GM23248 (cell line): Measurements from ENCODE around the gene SLC5A11. TPM values are rescaled to one million over a fixed set of nuclear protein-coding genes. Genes with fewer than 3 reads are reported as not detected.

Experiments
- DNase-seq: peaks from one replicate; pipeline ENCODE4 v3.0.0-alpha.2; 2015
- H2AFZ ChIP-seq: fragments of 200-600 bp; sonication (generic); 2 replicates; pipeline ENCODE4 v1.6.1; 2016; ENCODE audit warnings: antibody characterized with exemption
- H3F3A ChIP-seq: fragments of 200-600 bp; sonication (generic); 2 replicates; pipeline ENCODE4 v1.6.1; 2016; ENCODE audit warnings: mild to moderate bottlenecking, antibody characterized with exemption, mixed run types; ENCODE audit not compliant: insufficient read depth
- H3K27ac ChIP-seq: fragments of 200-600 bp; sonication (generic); 2 replicates; pipeline ENCODE4 v1.5.1; 2016; ENCODE audit warnings: mild to moderate bottlenecking
- H3K27me3 ChIP-seq: fragments of 200-600 bp; sonication (generic); replicated peaks from 2 replicates; pipeline ENCODE4 v1.6.1; 2016; ENCODE audit warnings: mild to moderate bottlenecking; ENCODE audit not compliant: insufficient read depth
- H3K36me3 ChIP-seq: fragments of 200-600 bp; sonication (generic); 2 replicates; pipeline ENCODE4 v1.6.1; 2016; ENCODE audit warnings: low read depth, mild to moderate bottlenecking
- H3K4me1 ChIP-seq: fragments of 200-600 bp; sonication (generic); 2 replicates; pipeline ENCODE4 v1.6.1; 2016; ENCODE audit warnings: mild to moderate bottlenecking; ENCODE audit not compliant: insufficient read depth
- H3K4me2 ChIP-seq: fragments of 200-600 bp; sonication (generic); one replicate; pipeline ENCODE4 v1.6.1; 2016; ENCODE audit warnings: mild to moderate bottlenecking; ENCODE audit not compliant: unreplicated experiment
- H3K4me3 ChIP-seq: fragments of 200-600 bp; sonication (generic); 2 replicates; pipeline ENCODE4 v1.5.1; 2016; ENCODE audit warnings: mild to moderate bottlenecking
- H3K79me2 ChIP-seq: fragments of 200-600 bp; sonication (generic); 2 replicates; pipeline ENCODE4 v1.6.1; 2016; ENCODE audit warnings: mild to moderate bottlenecking; ENCODE audit not compliant: insufficient read depth
- H3K9ac ChIP-seq: fragments of 200-600 bp; sonication (generic); 2 replicates; pipeline ENCODE4 v1.6.1; 2016; ENCODE audit warnings: mild to moderate bottlenecking
- H3K9me2 ChIP-seq: fragments of 200-600 bp; sonication (generic); 2 replicates; pipeline ENCODE4 v1.6.1; 2016; ENCODE audit warnings: mixed run types, mild to moderate bottlenecking, moderate library complexity; ENCODE audit not compliant: insufficient read depth
- H3K9me3 ChIP-seq: fragments of 200-600 bp; sonication (generic); one replicate; pipeline ENCODE4 v1.6.1; 2017; ENCODE audit warnings: low read depth
- H4K20me1 ChIP-seq: fragments of 200-600 bp; sonication (generic); 2 replicates; pipeline ENCODE4 v1.6.0; 2016; ENCODE audit not compliant: insufficient read depth
- EZH2 ChIP-seq: fragments of 200-600 bp; sonication (generic); IDR thresholded peaks from 2 replicates; pipeline ENCODE4 v1.6.1; 2018; ENCODE audit warnings: antibody characterized with exemption, mild to moderate bottlenecking; ENCODE audit not compliant: insufficient read depth, poor library complexity, severe bottlenecking
- EZH2phosphoT487 ChIP-seq: fragments of 200-600 bp; sonication (generic); IDR thresholded peaks from 2 replicates; pipeline ENCODE4 v1.6.1; 2018; ENCODE audit warnings: antibody characterized with exemption, moderate library complexity, mild to moderate bottlenecking, low read depth; ENCODE audit not compliant: insufficient read depth
- WGBS, 2 experiments: methylation state at CpG; one replicate each; pipeline ENCODE4 v1.1.6; 2015 to 2017; ENCODE audit warnings: low lambda C conversion rate in 2 of 2, low coverage in 1 of 2; ENCODE audit errors: missing lambda C conversion rate in 2 of 2; 5-methylcytosine and 5-hydroxymethylcytosine counted together
- in situ Hi-C: fragments of 300-500 bp; cut with MboI; formaldehyde crosslinking; loops from 2 replicates; pipeline ENCODE4 v1.15.0; 2020
- polyA plus RNA-seq: library from polyadenylated mRNA; unstranded; fragments of >200 nt; fragmentation: Nextera tagmentation; extraction: Ambion mirVana; gene quantifications from 2 replicates; pipeline ENCODE4 v1.2.1, GENCODE V29; 2016
- total RNA-seq: library from RNA; depleted of rRNA; stranded (reverse); fragments of >200 nt; shearing (Covaris generic); gene quantifications from 2 replicates; pipeline ENCODE4 v1.2.3, GENCODE V29; 2014; rRNA removed

SLC5A11 gene, protein sequence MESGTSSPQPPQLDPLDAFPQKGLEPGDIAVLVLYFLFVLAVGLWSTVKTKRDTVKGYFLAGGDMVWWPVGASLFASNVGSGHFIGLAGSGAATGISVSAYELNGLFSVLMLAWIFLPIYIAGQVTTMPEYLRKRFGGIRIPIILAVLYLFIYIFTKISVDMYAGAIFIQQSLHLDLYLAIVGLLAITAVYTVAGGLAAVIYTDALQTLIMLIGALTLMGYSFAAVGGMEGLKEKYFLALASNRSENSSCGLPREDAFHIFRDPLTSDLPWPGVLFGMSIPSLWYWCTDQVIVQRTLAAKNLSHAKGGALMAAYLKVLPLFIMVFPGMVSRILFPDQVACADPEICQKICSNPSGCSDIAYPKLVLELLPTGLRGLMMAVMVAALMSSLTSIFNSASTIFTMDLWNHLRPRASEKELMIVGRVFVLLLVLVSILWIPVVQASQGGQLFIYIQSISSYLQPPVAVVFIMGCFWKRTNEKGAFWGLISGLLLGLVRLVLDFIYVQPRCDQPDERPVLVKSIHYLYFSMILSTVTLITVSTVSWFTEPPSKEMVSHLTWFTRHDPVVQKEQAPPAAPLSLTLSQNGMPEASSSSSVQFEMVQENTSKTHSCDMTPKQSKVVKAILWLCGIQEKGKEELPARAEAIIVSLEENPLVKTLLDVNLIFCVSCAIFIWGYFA
- not detected in 2 replicates for total RNA-seq
- not detected in 2 replicates for polyA plus RNA-seq

DNA sequence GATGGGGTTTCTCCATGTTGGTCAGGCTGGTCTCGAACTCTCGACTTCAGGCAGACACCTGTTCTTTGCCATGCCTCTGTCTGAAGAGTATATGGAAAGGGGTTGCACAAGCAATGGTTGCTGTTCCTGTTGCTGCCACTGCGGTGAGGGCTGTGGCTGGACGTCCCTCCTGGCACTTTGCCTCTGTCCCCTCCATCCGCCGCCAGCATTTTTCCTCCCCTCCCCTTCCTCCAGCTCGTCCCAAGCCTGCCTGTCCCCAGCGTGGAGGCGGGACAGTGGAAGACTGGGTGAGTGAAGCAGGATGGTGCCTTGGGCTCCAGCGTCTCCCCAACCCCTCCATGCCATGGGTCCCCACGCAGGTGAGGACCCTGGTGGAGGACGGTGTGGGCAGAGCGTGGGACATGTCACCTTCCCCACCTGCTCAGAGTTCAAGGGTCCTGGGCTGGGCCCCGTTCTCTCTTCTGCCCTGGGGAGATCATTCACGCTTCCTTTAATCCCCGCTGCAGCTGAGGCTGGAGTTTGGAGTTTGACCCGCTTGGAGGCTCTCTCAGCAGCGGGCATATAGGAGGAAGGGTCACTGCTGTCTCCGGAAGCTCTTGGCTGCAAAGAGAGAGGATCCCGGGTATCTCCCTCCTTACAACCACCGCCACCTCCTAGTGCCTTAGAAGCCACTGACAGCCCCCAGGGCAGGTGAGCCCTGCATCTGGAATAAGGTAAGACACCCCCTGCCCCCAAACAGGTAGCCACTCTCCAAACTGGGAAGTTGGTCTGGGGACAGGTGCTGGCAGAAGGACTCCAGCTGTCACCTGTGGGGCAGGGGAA lies at the start of gene SLC5A11:
SLC5A11 (plus strand) TSS at position 238 of the 822 bp plus-strand sequence. CDS start 12,681 bp downstream, outside the sequence.
- peaks cover 12% of the 10 kb centered on the region; the same call in 1 of the 2 replicates for H3K4me1 ChIP-seq
- H3K9me2 ChIP-seq: no peaks in the 10 kb centered on the region
- no peak within 1 kb of the TSS for H3K4me2 ChIP-seq
- no peak for DNase-seq
- no peaks in the 10 kb centered on the region for H3K36me3 ChIP-seq
- no peaks in the 10 kb centered on the region for H4K20me1 ChIP-seq
- WGBS, 2 experiments: 84 to 85% methylated on average over 20 to 21 of the region's 21 CpGs
- peaks cover 13% of the 10 kb centered on the region; the same call in 1 of the 2 replicates for H3F3A ChIP-seq
- TF ChIP-seq EZH2: no peak
- no peak for TF ChIP-seq EZH2phosphoT487
- no peaks in the 10 kb centered on the region for H3K27me3 ChIP-seq
- no peaks in the 10 kb centered on the region for H3K9me3 ChIP-seq
- H3K9ac ChIP-seq: no peak within 1 kb of the TSS
- H3K27ac ChIP-seq: no peak within 1 kb of the TSS
- in situ Hi-C loops: no loop called here
- H3K79me2 ChIP-seq: no peaks in the 10 kb centered on the region
- H2AFZ ChIP-seq: no peak within 1 kb of the TSS
- H3K4me3 ChIP-seq: no peak within 1 kb of the TSS

DNA sequence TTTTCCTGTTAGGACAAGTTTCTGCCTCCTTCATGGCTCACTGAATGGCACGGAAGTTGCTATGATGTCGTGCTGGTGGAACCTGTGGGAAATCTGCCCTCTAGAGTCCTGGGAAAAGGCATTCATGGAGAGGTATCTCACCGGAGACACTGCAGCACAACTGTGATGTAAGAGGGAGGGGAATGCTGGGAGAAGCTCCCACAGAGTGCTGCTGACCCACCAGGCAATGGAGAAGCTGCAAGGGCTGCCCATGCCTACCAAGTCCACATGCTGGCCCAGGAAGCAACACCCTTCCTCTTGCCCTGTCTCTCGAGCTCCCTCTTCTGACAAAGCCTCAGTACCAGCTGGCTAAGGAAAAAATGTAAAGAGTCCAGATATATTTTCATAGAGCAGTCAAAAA lies 45.2 kb upstream of the SLC5A11 start:
- Histone ChIP-seq H3K36me3 (peaks cover 84% of the 10 kb centered on the region), H3K27me3 (no peaks in the 10 kb centered on the region), H3K4me3 (no peak overlapping the region), H3F3A (peaks cover 9% of the 10 kb centered on the region; the same call in 1 of the 2 replicates), H4K20me1 (no peaks in the 10 kb centered on the region), H3K4me2 (no peak overlapping the region), H3K27ac (peak overlapping the region; percentile 35; the same call in 1 of the 2 replicates), H3K4me1 (no peaks in the 10 kb centered on the region), H3K9me3 (no peaks in the 10 kb centered on the region), H3K9me2 (no peaks in the 10 kb centered on the region), H2AFZ (no peak overlapping the region), H3K9ac (no peak overlapping the region), H3K79me2 (peaks cover 29% of the 10 kb centered on the region)
- DNase-seq: peak; percentile 62
- TF ChIP-seq EZH2 (no peak), EZH2phosphoT487 (no peak)
- 77 to 84% methylated on average over 4 of the region's 4 CpGs for WGBS, 2 experiments
- in situ Hi-C loops: no loop called here

DNA sequence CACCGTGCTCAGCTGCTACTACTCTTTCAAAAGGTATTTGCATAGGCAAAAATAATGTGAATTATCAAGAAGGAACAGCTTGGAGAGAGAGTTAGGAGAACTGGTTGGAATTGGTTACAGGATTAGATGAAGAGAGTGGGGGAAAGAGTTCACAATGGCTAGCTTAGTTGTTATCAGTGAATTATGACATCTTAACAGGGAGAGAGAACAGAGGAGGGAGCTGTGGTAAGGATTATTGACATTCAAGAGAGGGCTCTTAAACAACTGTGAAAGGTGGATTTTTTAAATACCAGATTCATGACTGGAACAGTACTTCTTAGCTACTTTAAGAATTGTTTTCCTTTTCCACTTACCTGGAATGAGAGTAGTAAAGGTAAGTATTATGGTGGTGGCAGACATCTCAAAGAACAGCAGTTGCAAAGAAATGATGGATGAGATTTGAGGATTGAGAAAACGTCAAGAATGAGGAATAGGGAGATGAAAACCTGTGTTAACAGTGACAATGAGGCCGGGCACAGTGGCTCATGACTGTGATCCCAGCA lies 43.9 kb upstream of the SLC5A11 start:
- Histone ChIP-seq H3K9ac (no peak overlapping the region), H3K4me2 (no peak overlapping the region), H3K4me3 (no peak overlapping the region), H3K4me1 (no peaks in the 10 kb centered on the region), H3K27ac (no peak overlapping the region), H4K20me1 (no peaks in the 10 kb centered on the region), H3K9me2 (no peaks in the 10 kb centered on the region), H3K27me3 (no peaks in the 10 kb centered on the region), H3K36me3 (peaks cover 90% of the 10 kb centered on the region), H3K9me3 (no peaks in the 10 kb centered on the region), H3K79me2 (peaks cover 19% of the 10 kb centered on the region), H2AFZ (no peak overlapping the region), H3F3A (peaks cover 9% of the 10 kb centered on the region; the same call in 1 of the 2 replicates)
- WGBS, 2 experiments: 91 to 99% methylated on average over 3 of the region's 3 CpGs
- in situ Hi-C loops: no loop called here
- no peak for TF ChIP-seq EZH2phosphoT487
- TF ChIP-seq EZH2: no peak
- no peak for DNase-seq

GRCh38 chr16:24805484-24805883 lies 40.3 kb upstream of the SLC5A11 start:
- peaks cover 24% of the 10 kb centered on the region for H3K79me2 ChIP-seq
- no peaks in the 10 kb centered on the region for H3K4me1 ChIP-seq
- H3K9ac ChIP-seq: no peak overlapping the region
- no peak for DNase-seq
- H2AFZ ChIP-seq: no peak overlapping the region
- no peaks in the 10 kb centered on the region for H3F3A ChIP-seq
- in situ Hi-C loops: no loop called here
- no peak overlapping the region for H3K4me2 ChIP-seq
- no peaks in the 10 kb centered on the region for H3K27me3 ChIP-seq
- H3K4me3 ChIP-seq: no peak overlapping the region
- H4K20me1 ChIP-seq: no peaks in the 10 kb centered on the region
- no peaks in the 10 kb centered on the region for H3K9me3 ChIP-seq
- no peak overlapping the region for H3K27ac ChIP-seq
- 95 to 96% methylated on average over 5 of the region's 5 CpGs for WGBS, 2 experiments
- H3K36me3 ChIP-seq: peaks cover 92% of the 10 kb centered on the region
- TF ChIP-seq EZH2: no peak
- no peak for TF ChIP-seq EZH2phosphoT487
- H3K9me2 ChIP-seq: no peaks in the 10 kb centered on the region
